H1 (cell line): Measurements from ENCODE around the gene C21orf91.

Experiments
- CBX5 ChIP-seq: fragments of 300-800, 300-1000 bp; sonication (generic); IDR thresholded peaks from 2 replicates; pipeline ENCODE4 v1.7.1; 2016; ENCODE audit warnings: antibody characterized with exemption, low read length, low read depth
- CTCF ChIP-seq, 3 experiments: IDR thresholded peaks; 1 replicate in 2 of 3; 2 replicates in 1 of 3; pipeline versions ENCODE4 v1.5.1 to v1.6.1; 2011; ENCODE audit warnings: low read length in 3 of 3, mild to moderate bottlenecking in 3 of 3, inconsistent platforms in 2 of 3, low read depth in 1 of 3, moderate library complexity in 1 of 3; ENCODE audit not compliant: insufficient read depth in 1 of 3; ENCODE audit errors: control extremely low read depth in 1 of 3
- EGR1 ChIP-seq: IDR thresholded peaks from 2 replicates; pipeline ENCODE4 v1.6.1; 2011; ENCODE audit warnings: low read depth, low read length, borderline replicate concordance
- EZH2 ChIP-seq: fragments of 200-600 bp; sonication (generic); IDR thresholded peaks from 2 replicates; pipeline ENCODE4 v1.7.1; 2012; ENCODE audit warnings: low read depth, mild to moderate bottlenecking, moderate library complexity, low read length, inconsistent platforms; ENCODE audit not compliant: severe bottlenecking
- POLR2A ChIP-seq, 2 experiments: IDR thresholded peaks; 1 replicate in 1 of 2; 2 replicates in 1 of 2; pipeline ENCODE4 v1.6.1; 2011; ENCODE audit warnings: low read depth in 2 of 2, low read length in 2 of 2, mild to moderate bottlenecking in 2 of 2; ENCODE audit errors: control extremely low read depth in 1 of 2
- POLR2AphosphoS5 ChIP-seq: IDR thresholded peaks from 2 replicates; pipeline ENCODE4 v1.6.1; 2011; ENCODE audit warnings: low read depth, low read length
- RXRA ChIP-seq: IDR thresholded peaks from 2 replicates; pipeline ENCODE4 v1.6.1; 2011; ENCODE audit warnings: low read depth, mild to moderate bottlenecking, low read length, moderate library complexity; ENCODE audit not compliant: insufficient read depth
- SIN3A ChIP-seq, 2 experiments: IDR thresholded peaks in 1 of 2; conservative IDR thresholded peaks in 1 of 2; 2 replicates each; pipeline ENCODE4 v1.6.1; 2011 to 2012; ENCODE audit warnings: low read length in 2 of 2, improper control_type of control experiment in 1 of 2, low read depth in 1 of 2, mild to moderate bottlenecking in 1 of 2
- YY1 ChIP-seq: IDR thresholded peaks from 2 replicates; pipeline ENCODE4 v1.6.1; 2011; ENCODE audit warnings: low read depth, mild to moderate bottlenecking, low read length

DNA sequence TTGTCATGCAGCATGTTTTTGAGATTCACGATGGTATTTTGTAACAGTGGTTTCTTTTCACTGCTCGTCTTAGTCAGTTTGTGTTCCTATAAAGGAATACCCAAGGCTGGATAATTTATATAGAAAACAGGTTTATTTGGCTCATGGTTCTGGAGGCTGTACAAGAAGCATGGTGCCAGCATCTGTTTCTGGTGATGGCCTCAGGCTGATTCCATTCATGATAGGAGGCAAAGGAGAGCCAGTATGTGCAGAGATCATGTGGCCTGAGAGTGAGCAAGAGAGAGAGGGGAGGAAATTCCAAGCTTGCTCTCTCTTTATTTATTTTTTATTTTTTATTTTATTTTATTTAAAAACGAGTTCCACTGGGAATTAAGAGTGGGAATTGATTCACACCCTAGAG, 2.0 kb upstream of the C21orf91 start:
- TF ChIP-seq EGR1 (no peak), CBX5 (no peak), YY1 (no peak), POLR2AphosphoS5 (no peak), CTCF (IDR thresholded peaks at IDR 0.05; ENCODE audit: control extremely low read depth in 1 of 3, insufficient read depth in 1 of 3, low read depth in 1 of 3, low read length in 3 of 3) (no peak), SIN3A (conservative IDR thresholded peaks at IDR 0.05 in 1 of 2, IDR thresholded peaks at IDR 0.05 in 1 of 2; ENCODE audit: low read depth in 1 of 2, low read length in 2 of 2) (no peak), EZH2 (no peak), RXRA (no peak), POLR2A (IDR thresholded peaks at IDR 0.05; ENCODE audit: control extremely low read depth in 1 of 2, low read depth in 2 of 2, low read length in 2 of 2) (no peak)
